GM12878 (cell line): ENCODE results near the gene SRRM5. TPM values are rescaled to one million over a fixed set of nuclear protein-coding genes. Genes with fewer than 3 reads are reported as not detected.
A peak's percentile ranks its signal among the peaks of the same experiment; 100 is the strongest.

Experiments
- ATAC-seq: fragments of 200-7000 bp; cut with Tn5 transposase; 3 replicates; pipeline ENCODE4 v1.9.1; 2020; ENCODE audit warnings: mild to moderate bottlenecking, moderate library complexity
- BruUV-seq: library from RNA; stranded (reverse); fragments of 400-500 nt; replicated peaks from 2 replicates; lab custom pipeline; 2021; lab: Mats Ljungman, UMichigan
- CTCF ChIA-PET: fragments of 300-600 bp; sonication (Branson Sonifier 250); formaldehyde crosslinking; extraction: SDS; loops from one replicate; lab custom pipeline; 2021; ENCODE audit warnings: inconsistent platforms; lab: Yijun Ruan, JAX
- POLR2A ChIA-PET: fragments of 350-600 bp; formaldehyde crosslinking; extraction: SDS; loops from one replicate; lab custom pipeline; 2021; ENCODE audit warnings: inconsistent platforms; lab: Charles Lee
- RAD21 ChIA-PET: fragments of 300-600 bp; sonication (Branson Sonifier 250); formaldehyde crosslinking; loops from one replicate; lab custom pipeline; 2023; ENCODE audit warnings: antibody characterized with exemption; ENCODE audit not compliant: unreplicated experiment; lab: Charles Lee
- SMC1A ChIA-PET: fragments of 300-600 bp; sonication (Branson Sonifier 250); formaldehyde crosslinking; loops from one replicate; lab custom pipeline; 2023; ENCODE audit not compliant: unreplicated experiment, uncharacterized antibody; lab: Charles Lee
- DNase-seq: peaks from one replicate; pipeline ENCODE4 v3.0.0-alpha.2; 2011; ENCODE audit warnings: low read depth, low spot score
- FAIRE-seq: peaks from 3 replicates; lab custom pipeline; 2011; peaks lifted over from hg19 to GRCh38; lab: Jason Lieb, UNC
- H2AFZ ChIP-seq: 2 replicates; pipeline ENCODE4 v1.6.0; 2011; ENCODE audit warnings: low read depth, low read length, control low read depth; ENCODE audit not compliant: control insufficient read depth
- H3K27ac ChIP-seq: 2 replicates; pipeline ENCODE4 v1.5.1; 2011; ENCODE audit warnings: control low read depth; ENCODE audit not compliant: control insufficient read depth, insufficient read depth
- H3K27me3 ChIP-seq, 2 experiments: replicated peaks in 1 of 2; 2 replicates each; pipeline versions ENCODE4 v1.6.0 to v1.6.1; 2011; ENCODE audit warnings: low read length in 1 of 2; ENCODE audit not compliant: control insufficient read depth in 2 of 2, insufficient read depth in 2 of 2
- H3K36me3 ChIP-seq, 2 experiments: 2 replicates each; pipeline ENCODE4 v1.5.1; 2011; ENCODE audit warnings: low read length in 1 of 2; ENCODE audit not compliant: control insufficient read depth in 2 of 2, insufficient read depth in 2 of 2
- H3K4me1 ChIP-seq: 2 replicates; pipeline ENCODE4 v1.6.1; 2011; ENCODE audit warnings: mild to moderate bottlenecking, low read length, moderate library complexity, mixed read lengths; ENCODE audit not compliant: control insufficient read depth, insufficient read depth
- H3K4me2 ChIP-seq: 2 replicates; pipeline ENCODE4 v1.6.0; 2011; ENCODE audit warnings: control low read depth; ENCODE audit not compliant: control insufficient read depth, insufficient read depth
- H3K4me3 ChIP-seq: fragments of 200-600 bp; sonication (generic); 2 replicates; pipeline ENCODE4 v1.5.1; 2016
- H3K79me2 ChIP-seq: 2 replicates; pipeline ENCODE4 v1.6.0; 2011; ENCODE audit warnings: low read length; ENCODE audit not compliant: control insufficient read depth, insufficient read depth
- H3K9ac ChIP-seq: 2 replicates; pipeline ENCODE4 v1.8.0; 2011; ENCODE audit warnings: low read length, control low read depth, mixed read lengths; ENCODE audit not compliant: control insufficient read depth, insufficient read depth
- H3K9me3 ChIP-seq: replicated peaks from 3 replicates; pipeline ENCODE4 v1.5.1; 2011; ENCODE audit warnings: mild to moderate bottlenecking, low read length; ENCODE audit not compliant: control insufficient read depth, insufficient read depth
- H4K20me1 ChIP-seq: 2 replicates; pipeline ENCODE4 v1.6.0; 2011; ENCODE audit not compliant: control insufficient read depth, insufficient read depth
- BRCA1 ChIP-seq: IDR thresholded peaks from 2 replicates; pipeline ENCODE4 v1.6.1; 2011; ENCODE audit warnings: low read depth, low read length, improper control_type of control experiment
- FOXM1 ChIP-seq: IDR thresholded peaks from 2 replicates; pipeline ENCODE4 v1.6.1; 2012; ENCODE audit warnings: low read depth, mild to moderate bottlenecking, inconsistent platforms, low read length, moderate library complexity
- GABPA ChIP-seq: IDR thresholded peaks from 2 replicates; pipeline ENCODE4 v1.6.1; 2014; ENCODE audit warnings: antibody characterized with exemption, low read depth, mild to moderate bottlenecking, inconsistent platforms
- IKZF2 ChIP-seq, 2 experiments: fragments of 450-650 bp; IDR thresholded peaks; 2 replicates each; pipeline ENCODE4 v1.6.1; 2017; ENCODE audit warnings: mild to moderate bottlenecking in 2 of 2, moderate library complexity in 2 of 2
- KAT2A ChIP-seq: conservative IDR thresholded peaks from 2 replicates; pipeline ENCODE4 v1.6.1; 2011; ENCODE audit warnings: low read depth, low read length; ENCODE audit not compliant: control insufficient read depth
- KLF5 ChIP-seq: fragments of 450-650 bp; IDR thresholded peaks from 2 replicates; pipeline ENCODE4 v1.6.1; 2014; ENCODE audit warnings: mild to moderate bottlenecking; ENCODE audit not compliant: partially characterized antibody
- LARP7 ChIP-seq: fragments of 450-650 bp; IDR thresholded peaks from 2 replicates; pipeline ENCODE4 v1.6.1; 2017; ENCODE audit warnings: mild to moderate bottlenecking
- NFYB ChIP-seq: IDR thresholded peaks from 2 replicates; pipeline ENCODE4 v1.6.1; 2011; ENCODE audit warnings: low read depth, mild to moderate bottlenecking, low read length, improper control_type of control experiment, moderate library complexity; ENCODE audit not compliant: insufficient read depth
- RFX5 ChIP-seq: IDR thresholded peaks from 2 replicates; pipeline ENCODE4 v1.6.1; 2011; ENCODE audit warnings: low read depth, low read length, improper control_type of control experiment
- ZNF207 ChIP-seq: fragments of 450-650 bp; IDR thresholded peaks from 2 replicates; pipeline ENCODE4 v1.6.1; 2014; ENCODE audit warnings: antibody characterized with exemption, mild to moderate bottlenecking, borderline replicate concordance
- ZNF217 ChIP-seq: fragments of 450-650 bp; IDR thresholded peaks from 2 replicates; pipeline ENCODE4 v1.6.1; 2017; ENCODE audit warnings: antibody characterized with exemption, mild to moderate bottlenecking
- ZNF384 ChIP-seq: IDR thresholded peaks from 2 replicates; pipeline ENCODE4 v1.6.1; 2012; ENCODE audit warnings: low read depth, mild to moderate bottlenecking, low read length, improper control_type of control experiment, borderline replicate concordance
- ZNF622 ChIP-seq: fragments of 450-650 bp; IDR thresholded peaks from 2 replicates; pipeline ENCODE4 v1.6.1; 2017; ENCODE audit warnings: mild to moderate bottlenecking, inconsistent platforms
- WGBS: methylation state at CpG from one replicate; pipeline ENCODE4 v1.1.6; 2016; ENCODE audit warnings: low lambda C conversion rate; ENCODE audit not compliant: insufficient replicate concordance, insufficient coverage; ENCODE audit errors: missing lambda C conversion rate; 5-methylcytosine and 5-hydroxymethylcytosine counted together
- in situ Hi-C: fragments of 300-500 bp; cut with MboI; formaldehyde crosslinking; loops from 9 replicates; pipeline ENCODE4 v1.14.3; 2018; ENCODE audit warnings: mixed read lengths
- intact Hi-C: fragments of 100-400 bp; cut with micrococcal nuclease; formaldehyde crosslinking; loops from one replicate; pipeline ENCODE4 v1.14.2; 2022; ENCODE audit not compliant: unreplicated experiment
- polyA plus RNA-seq, 11 experiments: library from polyadenylated mRNA; depleted of rRNA in 4 of 11; unstranded in 6 of 11; stranded (reverse) in 5 of 11; fragments of >200 nt; fragmentation: Nextera tagmentation in 4 of 11; fragmentation: Illumina TruSeq in 1 of 11; extraction: Ambion mirVana in 4 of 11; extraction: Trizol in 1 of 11; gene quantifications; 1 replicate in 1 of 11; 2 replicates in 10 of 11; pipeline versions ENCODE4 v1.2.1 to v1.2.3, GENCODE V29; 2011 to 2016; ENCODE audit warnings: inconsistent platforms in 2 of 11, missing spikeins in 2 of 11, low read depth in 1 of 11
- total RNA-seq, 4 experiments: library from RNA; depleted of rRNA in 3 of 4; stranded (reverse); fragments of >200 nt in 3 of 4; fragmentation: Illumina TruSeq in 1 of 4; extraction: Trizol in 1 of 4; gene quantifications; 2 replicates each; pipeline versions ENCODE4 v1.2.1 to v1.2.3, GENCODE V29; 2013 to 2021
- TF ChIP-seq, protein P1 (sequence below): IDR thresholded peaks from 2 replicates; pipeline ENCODE4 v1.6.1; 2011; ENCODE audit warnings: borderline replicate concordance, low read depth, mild to moderate bottlenecking, moderate library complexity, low read length; ENCODE audit not compliant: insufficient read depth, poor library complexity, severe bottlenecking
- TF ChIP-seq, protein P2 (sequence below): fragments of 450-650 bp; IDR thresholded peaks from 2 replicates; pipeline ENCODE4 v1.6.1; 2017; ENCODE audit warnings: low read depth, mild to moderate bottlenecking, moderate library complexity
- TF ChIP-seq, protein P3 (sequence below): fragments of 450-650 bp; IDR thresholded peaks from 2 replicates; pipeline ENCODE4 v1.6.1; 2016; ENCODE audit warnings: mild to moderate bottlenecking
- TF ChIP-seq, protein P4 (sequence below): IDR thresholded peaks from 2 replicates; pipeline ENCODE4 v1.6.1; 2011; ENCODE audit warnings: low read depth, mild to moderate bottlenecking, low read length, moderate library complexity, borderline replicate concordance; ENCODE audit errors: extremely low read depth

The SRRM5 gene
- total and polyA plus RNA-seq, 10 of the 15 experiments (the other 5 are each of a cell fraction or from before 2014, with no cell fraction given), result 0.06 to 0.38 (median 0.24) TPM; not detected in 2

DNA sequence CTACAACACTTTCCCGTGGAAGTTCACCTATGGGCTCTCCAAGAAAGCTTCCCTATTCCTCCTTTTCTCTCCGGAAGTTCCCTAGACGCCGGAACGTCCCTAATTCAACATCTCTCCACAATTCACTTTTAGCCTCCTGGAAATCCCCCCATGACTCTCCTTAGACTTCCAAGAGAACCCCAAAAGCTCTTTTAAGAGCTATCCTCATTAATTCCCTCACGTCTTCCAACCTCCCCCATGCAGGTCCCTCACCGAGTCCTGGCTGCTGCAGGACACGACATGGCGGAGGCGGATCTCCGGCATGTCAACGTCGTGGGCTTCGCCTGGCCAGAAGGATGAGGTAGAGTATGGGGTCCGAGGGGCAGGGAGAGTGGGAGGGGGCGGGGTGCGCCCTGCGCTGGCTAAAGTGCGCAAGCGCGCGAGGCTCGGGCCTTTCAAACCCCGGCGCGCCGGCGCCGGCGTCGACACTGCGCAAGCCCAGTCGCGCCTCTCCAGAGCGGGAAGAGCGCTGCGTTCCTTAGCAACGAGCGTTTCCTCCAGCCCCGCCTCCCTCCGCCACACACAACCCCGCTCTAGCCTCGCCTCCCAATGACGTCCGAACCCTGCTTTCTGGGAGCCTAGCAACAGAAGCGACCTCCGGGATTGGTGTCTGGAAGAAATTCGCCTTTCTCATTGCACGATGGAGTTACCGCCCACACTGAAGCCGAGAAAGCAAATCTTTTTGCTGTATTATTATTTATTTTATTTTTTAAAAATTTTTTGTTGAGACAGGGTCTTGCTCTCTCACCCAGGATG lies 36.5 kb upstream of the SRRM5 start, which contains the start of the genes PINLYP and XRCC1:
Gene PINLYP, plus strand, starts transcription at position 646 of the 795 bp plus-strand sequence. CDS start 1,391 bp downstream, outside the sequence.
Gene XRCC1, minus strand, starts transcription at position 372 of the 795 bp plus-strand sequence. Its CDS starts 69 bp downstream, at position 303.
- no peaks in the 10 kb centered on the region for H3K27me3 ChIP-seq
- ChIA-PET RAD21 (interaction anchor here (1.1 to 2.4 kb wide), 4 partner anchors 10 to 44 kb away, joined by 3 to 33 read pairs (median 4); partner anchors contain the start of genes IRGQ and ZNF576), SMC1A (interaction anchor here (1.3 to 3.1 kb wide), 7 partner anchors 12 to 76 kb away, joined by 3 to 25 read pairs (median 6); partner anchors contain the start of genes IRGQ, ZNF575 and ZNF576), CTCF (interaction anchor here (0.7 to 9.0 kb wide), 9 partner anchors 10 to 128 kb away, joined by 3 to 99 read pairs (median 4); partner anchors contain the start of genes IRGQ, ZNF575 and ZNF576), POLR2A (interaction anchor here (0.6 to 2.6 kb wide), 9 partner anchors 9 to 1455 kb away, joined by 3 to 22 read pairs (median 5); partner anchors contain the start of genes IRGQ, ZNF575 and ZNF576)
- H3K36me3 ChIP-seq, result no peaks in the 10 kb centered on the region
- DNase-seq (peak; percentile 93), FAIRE-seq (peak; percentile 98), ATAC-seq (peak; percentile 99)
- H3K4me1 ChIP-seq, result peaks cover 5% of the 10 kb centered on the region
- WGBS, result 1% methylated on average over 51 of the region's 51 CpGs
- peak within 1 kb of the TSS; percentile 95 for H3K4me3 ChIP-seq
- H3K79me2 ChIP-seq, result peaks cover 9% of the 10 kb centered on the region
- H3K9me3 ChIP-seq, result no peaks in the 10 kb centered on the region
- H2AFZ ChIP-seq, result peak within 1 kb of the TSS; percentile 73
- H3K9ac ChIP-seq, result peak within 1 kb of the TSS; percentile 87
- no peaks in the 10 kb centered on the region for H4K20me1 ChIP-seq
- peak within 1 kb of the TSS; percentile 78 for H3K27ac ChIP-seq
- H3K4me2 ChIP-seq, result peak within 1 kb of the TSS; percentile 81
- BruUV-seq, result no TSS peak
- in situ Hi-C loops, result no loop called here
- intact Hi-C loops, result loop anchor here (1.0 kb wide), 2 partner anchors 21 to 44 kb away; partner anchors contain the start of genes IRGQ, ZNF428 and ZNF576
- TF ChIP-seq RFX5 (peak; percentile 98), ZNF622 (no peak), FOXM1 (no peak), GABPA (no peak), ZNF217 (no peak), LARP7 (0 out of 2 replicates have a peak, but pooled peaks have one; percentile 16), ZNF207 (peak; percentile 68; the same call in 1 of the 2 replicates), KAT2A (no peak), IKZF2 (IDR thresholded peaks at IDR 0.05) (peak in 1 of 2 experiments; percentile 41; a peak in 1 of 4 replicates), NFYB (peak; percentile 63; the same call in 1 of the 2 replicates), BRCA1 (no peak), KLF5 (peak; percentile 18), ZNF384 (no peak)
- TF ChIP-seq, protein P1, sequence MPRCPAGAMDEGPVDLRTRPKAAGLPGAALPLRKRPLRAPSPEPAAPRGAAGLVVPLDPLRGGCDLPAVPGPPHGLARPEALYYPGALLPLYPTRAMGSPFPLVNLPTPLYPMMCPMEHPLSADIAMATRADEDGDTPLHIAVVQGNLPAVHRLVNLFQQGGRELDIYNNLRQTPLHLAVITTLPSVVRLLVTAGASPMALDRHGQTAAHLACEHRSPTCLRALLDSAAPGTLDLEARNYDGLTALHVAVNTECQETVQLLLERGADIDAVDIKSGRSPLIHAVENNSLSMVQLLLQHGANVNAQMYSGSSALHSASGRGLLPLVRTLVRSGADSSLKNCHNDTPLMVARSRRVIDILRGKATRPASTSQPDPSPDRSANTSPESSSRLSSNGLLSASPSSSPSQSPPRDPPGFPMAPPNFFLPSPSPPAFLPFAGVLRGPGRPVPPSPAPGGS, result no peak
- TF ChIP-seq, protein P2, sequence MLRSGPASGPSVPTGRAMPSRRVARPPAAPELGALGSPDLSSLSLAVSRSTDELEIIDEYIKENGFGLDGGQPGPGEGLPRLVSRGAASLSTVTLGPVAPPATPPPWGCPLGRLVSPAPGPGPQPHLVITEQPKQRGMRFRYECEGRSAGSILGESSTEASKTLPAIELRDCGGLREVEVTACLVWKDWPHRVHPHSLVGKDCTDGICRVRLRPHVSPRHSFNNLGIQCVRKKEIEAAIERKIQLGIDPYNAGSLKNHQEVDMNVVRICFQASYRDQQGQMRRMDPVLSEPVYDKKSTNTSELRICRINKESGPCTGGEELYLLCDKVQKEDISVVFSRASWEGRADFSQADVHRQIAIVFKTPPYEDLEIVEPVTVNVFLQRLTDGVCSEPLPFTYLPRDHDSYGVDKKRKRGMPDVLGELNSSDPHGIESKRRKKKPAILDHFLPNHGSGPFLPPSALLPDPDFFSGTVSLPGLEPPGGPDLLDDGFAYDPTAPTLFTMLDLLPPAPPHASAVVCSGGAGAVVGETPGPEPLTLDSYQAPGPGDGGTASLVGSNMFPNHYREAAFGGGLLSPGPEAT, result peak; percentile 46
- TF ChIP-seq, protein P3, sequence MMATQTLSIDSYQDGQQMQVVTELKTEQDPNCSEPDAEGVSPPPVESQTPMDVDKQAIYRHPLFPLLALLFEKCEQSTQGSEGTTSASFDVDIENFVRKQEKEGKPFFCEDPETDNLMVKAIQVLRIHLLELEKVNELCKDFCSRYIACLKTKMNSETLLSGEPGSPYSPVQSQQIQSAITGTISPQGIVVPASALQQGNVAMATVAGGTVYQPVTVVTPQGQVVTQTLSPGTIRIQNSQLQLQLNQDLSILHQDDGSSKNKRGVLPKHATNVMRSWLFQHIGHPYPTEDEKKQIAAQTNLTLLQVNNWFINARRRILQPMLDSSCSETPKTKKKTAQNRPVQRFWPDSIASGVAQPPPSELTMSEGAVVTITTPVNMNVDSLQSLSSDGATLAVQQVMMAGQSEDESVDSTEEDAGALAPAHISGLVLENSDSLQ, result peak; percentile 5; the same call in 1 of the 2 replicates
- TF ChIP-seq, protein P4, sequence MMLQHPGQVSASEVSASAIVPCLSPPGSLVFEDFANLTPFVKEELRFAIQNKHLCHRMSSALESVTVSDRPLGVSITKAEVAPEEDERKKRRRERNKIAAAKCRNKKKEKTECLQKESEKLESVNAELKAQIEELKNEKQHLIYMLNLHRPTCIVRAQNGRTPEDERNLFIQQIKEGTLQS, result peak; percentile 36; the same call in 1 of the 2 replicates
